A673 (cell line): ENCODE data around the gene CDON. TPM values are rescaled to one million over a fixed set of nuclear protein-coding genes. Genes with fewer than 3 reads are reported as not detected.
A peak's percentile ranks its signal among the peaks of the same experiment; 100 is the strongest.

Source experiments
- BruUV-seq: library from RNA; stranded (reverse); fragments of 400-500 nt; replicated peaks from 2 replicates; lab custom pipeline; 2021; lab: Mats Ljungman, UMichigan
- CTCF ChIA-PET: fragments of 300-600 bp; sonication (Branson Sonifier 250); formaldehyde crosslinking; loops from one replicate; lab custom pipeline; 2022; ENCODE audit warnings: antibody characterized with exemption; lab: Charles Lee
- POLR2A ChIA-PET: fragments of 300-600 bp; sonication (Branson Sonifier 250); formaldehyde crosslinking; loops from one replicate; lab custom pipeline; 2022; ENCODE audit warnings: antibody characterized with exemption; ENCODE audit not compliant: low non-redundant PET; lab: Charles Lee
- DNase-seq: peaks from one replicate; pipeline ENCODE4 v3.0.0-alpha.2; 2015; ENCODE audit warnings: low spot score
- H3K27ac ChIP-seq: fragments of 200-600 bp; sonication (generic); 2 replicates; pipeline ENCODE4 v1.5.1; 2016; ENCODE audit warnings: mixed run types, low read depth, mild to moderate bottlenecking, mixed read lengths, antibody characterized with exemption, low read length; ENCODE audit not compliant: poor library complexity, severe bottlenecking
- H3K27me3 ChIP-seq: fragments of 200-600 bp; sonication (generic); replicated peaks from 2 replicates; pipeline ENCODE4 v1.6.1; 2017; ENCODE audit warnings: mixed run types, low read depth, mild to moderate bottlenecking, mixed read lengths, antibody characterized with exemption, low read length; ENCODE audit not compliant: insufficient read depth, poor library complexity
- H3K36me3 ChIP-seq: fragments of 200-600 bp; sonication (generic); 2 replicates; pipeline ENCODE4 v1.6.1; 2016; ENCODE audit warnings: mixed run types, mild to moderate bottlenecking, mixed read lengths, antibody characterized with exemption, low read length; ENCODE audit not compliant: insufficient read depth, poor library complexity, severe bottlenecking
- H3K4me1 ChIP-seq: fragments of 200-600 bp; sonication (generic); 2 replicates; pipeline ENCODE4 v1.6.1; 2017; ENCODE audit warnings: mixed run types, mild to moderate bottlenecking, mixed read lengths, antibody characterized with exemption, low read length; ENCODE audit not compliant: insufficient read depth, poor library complexity, severe bottlenecking
- H3K4me3 ChIP-seq: fragments of 200-600 bp; sonication (generic); 2 replicates; pipeline ENCODE4 v1.5.1; 2016; ENCODE audit warnings: low read depth, mixed run types, mild to moderate bottlenecking, mixed read lengths, low read length; ENCODE audit not compliant: poor library complexity, severe bottlenecking
- H3K9me3 ChIP-seq: fragments of 200-600 bp; sonication (generic); 2 replicates; pipeline ENCODE4 v1.6.1; 2016; ENCODE audit warnings: mixed run types, low read depth, mild to moderate bottlenecking, mixed read lengths, antibody characterized with exemption, low read length; ENCODE audit not compliant: poor library complexity, severe bottlenecking
- EZH2 ChIP-seq: fragments of 200-600 bp; sonication (generic); IDR thresholded peaks from 2 replicates; pipeline ENCODE4 v1.6.1; 2017; ENCODE audit warnings: borderline replicate concordance, low read depth, mild to moderate bottlenecking, mixed read lengths, antibody characterized with exemption, low read length; ENCODE audit not compliant: poor library complexity, severe bottlenecking
- intact Hi-C: fragments of 100-400 bp; cut with micrococcal nuclease; formaldehyde crosslinking; loops from one replicate; pipeline ENCODE4 v1.10.0; 2022; ENCODE audit not compliant: unreplicated experiment
- total RNA-seq: library from RNA; stranded (reverse); gene quantifications from 2 replicates; pipeline ENCODE4 v1.2.3, GENCODE V29; 2021
- TF ChIP-seq, protein P1 (sequence below): fragments of 300-800, 200-600 bp; sonication (generic); conservative IDR thresholded peaks from 2 replicates; pipeline ENCODE4 v1.5.1; 2017; ENCODE audit warnings: low read depth, mild to moderate bottlenecking, antibody characterized with exemption, low read length, moderate library complexity, mixed read lengths

The CDON gene
- total RNA-seq, 1 experiment from 2014 or later = 25.3 TPM

DNA sequence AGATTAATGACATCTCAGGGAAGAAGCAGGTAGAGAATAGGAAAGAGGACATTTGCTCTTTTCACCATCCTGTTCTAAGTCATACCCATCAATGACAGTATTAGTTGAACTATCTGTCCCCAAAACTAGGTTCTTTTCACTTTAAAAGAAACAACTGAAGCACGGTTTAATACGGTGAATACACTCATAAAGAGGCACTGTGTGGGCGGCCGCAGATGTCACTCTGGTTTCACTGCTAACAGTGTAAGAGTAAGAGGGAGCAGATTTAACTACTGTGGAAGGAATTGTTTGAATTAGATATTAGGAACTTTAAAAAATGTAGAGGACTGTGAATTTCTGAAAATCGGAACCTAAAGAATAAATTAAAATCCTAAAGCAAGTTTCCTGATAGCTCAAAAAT lies 67.4 kb downstream of the CDON start:
- Histone ChIP-seq H3K27ac (no peak overlapping the region), H3K4me1 (peaks cover 31% of the 10 kb centered on the region), H3K4me3 (no peak overlapping the region), H3K36me3 (no peaks in the 10 kb centered on the region), H3K27me3 (no peaks in the 10 kb centered on the region), H3K9me3 (no peaks in the 10 kb centered on the region)
- ChIA-PET CTCF (no interaction called here), POLR2A (no interaction called here)
- TF ChIP-seq, protein P1, sequence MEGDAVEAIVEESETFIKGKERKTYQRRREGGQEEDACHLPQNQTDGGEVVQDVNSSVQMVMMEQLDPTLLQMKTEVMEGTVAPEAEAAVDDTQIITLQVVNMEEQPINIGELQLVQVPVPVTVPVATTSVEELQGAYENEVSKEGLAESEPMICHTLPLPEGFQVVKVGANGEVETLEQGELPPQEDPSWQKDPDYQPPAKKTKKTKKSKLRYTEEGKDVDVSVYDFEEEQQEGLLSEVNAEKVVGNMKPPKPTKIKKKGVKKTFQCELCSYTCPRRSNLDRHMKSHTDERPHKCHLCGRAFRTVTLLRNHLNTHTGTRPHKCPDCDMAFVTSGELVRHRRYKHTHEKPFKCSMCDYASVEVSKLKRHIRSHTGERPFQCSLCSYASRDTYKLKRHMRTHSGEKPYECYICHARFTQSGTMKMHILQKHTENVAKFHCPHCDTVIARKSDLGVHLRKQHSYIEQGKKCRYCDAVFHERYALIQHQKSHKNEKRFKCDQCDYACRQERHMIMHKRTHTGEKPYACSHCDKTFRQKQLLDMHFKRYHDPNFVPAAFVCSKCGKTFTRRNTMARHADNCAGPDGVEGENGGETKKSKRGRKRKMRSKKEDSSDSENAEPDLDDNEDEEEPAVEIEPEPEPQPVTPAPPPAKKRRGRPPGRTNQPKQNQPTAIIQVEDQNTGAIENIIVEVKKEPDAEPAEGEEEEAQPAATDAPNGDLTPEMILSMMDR = no peak
- no peak for TF ChIP-seq EZH2
- no TSS peak for BruUV-seq
- intact Hi-C loops = no loop called here
- DNase-seq = peak; percentile 69

DNA sequence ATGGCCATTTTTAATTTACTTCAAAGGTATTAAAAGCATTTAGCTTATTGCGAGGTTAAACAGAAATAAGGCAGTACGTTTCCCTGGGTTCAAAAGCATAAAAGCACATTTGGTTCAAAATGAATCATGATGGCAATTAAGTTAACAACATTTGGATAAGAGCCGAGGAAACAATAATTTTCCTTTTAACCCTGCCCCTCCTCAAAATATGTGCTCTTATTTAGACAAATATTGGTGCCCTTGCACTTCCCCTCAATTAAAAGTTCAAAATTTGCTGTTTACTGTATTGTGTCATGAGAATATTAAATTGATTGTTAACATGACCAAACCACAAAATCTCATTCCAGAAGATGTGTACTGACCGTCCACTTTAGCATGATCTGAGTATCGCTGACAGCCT lies 68.2 kb downstream of the CDON start:
- Histone ChIP-seq H3K9me3 (no peaks in the 10 kb centered on the region), H3K4me1 (peaks cover 38% of the 10 kb centered on the region), H3K4me3 (no peak overlapping the region), H3K27me3 (no peaks in the 10 kb centered on the region), H3K36me3 (no peaks in the 10 kb centered on the region), H3K27ac (no peak overlapping the region)
- intact Hi-C loops = no loop called here
- ChIA-PET CTCF (no interaction called here), POLR2A (no interaction called here)
- no peak for DNase-seq
- no peak for TF ChIP-seq EZH2
- TF ChIP-seq, protein P1 = no peak
- no TSS peak for BruUV-seq

DNA sequence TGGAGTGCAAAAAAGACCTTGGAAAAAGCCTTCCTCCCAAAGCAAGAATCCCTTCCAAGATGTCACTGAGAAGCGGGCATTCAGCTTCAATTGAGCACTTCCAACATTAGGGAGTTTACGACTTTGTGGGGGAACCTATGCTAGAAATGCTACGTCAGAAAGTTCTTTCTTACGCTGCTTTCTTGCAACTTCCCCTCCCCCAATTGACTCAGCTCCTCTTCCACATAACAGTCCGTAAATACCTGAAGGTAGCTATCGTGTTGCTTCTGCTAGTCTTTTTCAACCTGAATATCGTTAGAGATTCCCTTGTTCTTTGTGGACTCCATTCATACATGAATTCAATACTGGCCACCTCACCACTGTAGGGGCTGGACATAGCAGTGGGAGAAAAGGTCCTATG lies 69.8 kb downstream of the CDON start:
- Histone ChIP-seq H3K36me3 (no peaks in the 10 kb centered on the region), H3K27ac (no peak overlapping the region), H3K9me3 (no peaks in the 10 kb centered on the region), H3K27me3 (no peaks in the 10 kb centered on the region), H3K4me1 (peaks cover 38% of the 10 kb centered on the region), H3K4me3 (no peak overlapping the region)
- no peak for DNase-seq
- intact Hi-C loops = no loop called here
- TF ChIP-seq, protein P1 = no peak
- no peak for TF ChIP-seq EZH2
- ChIA-PET POLR2A (no interaction called here), CTCF (no interaction called here)
- no TSS peak for BruUV-seq
